A549 (cell line): ENCODE results near the gene LRAT. TPM values are rescaled to one million over a fixed set of nuclear protein-coding genes. Genes with fewer than 3 reads are reported as not detected.

Source experiments
- ATAC-seq, 2 experiments: fragments of 200-7000 bp in 1 of 2; fragments of >200 bp in 1 of 2; cut with Nextera tagmentation in 1 of 2; cut with Tn5 transposase in 1 of 2; 3 replicates each; pipeline versions ENCODE4 v1.8.0 to v1.9.1; 2018 to 2020; ENCODE audit warnings: mild to moderate bottlenecking in 1 of 2, moderate library complexity in 1 of 2
- CTCF ChIA-PET: fragments of 300-600 bp; sonication (Branson Sonifier 250); formaldehyde crosslinking; extraction: SDS; loops from one replicate; lab custom pipeline; 2021; ENCODE audit warnings: antibody characterized with exemption, inconsistent platforms; lab: Yijun Ruan, JAX
- POLR2A ChIA-PET: fragments of 350-600 bp; formaldehyde crosslinking; extraction: SDS; loops from one replicate; lab custom pipeline; 2021; ENCODE audit warnings: antibody characterized with exemption, inconsistent platforms; lab: Yijun Ruan, JAX
- DNase-seq, 2 experiments: peaks; one replicate each; pipeline versions ENCODE4 v3.0.0 to v3.0.0-alpha.2; 2011 to 2016; ENCODE audit warnings: low read depth in 1 of 2, low spot score in 1 of 2
- FAIRE-seq: peaks from 2 replicates; lab custom pipeline; 2011; peaks lifted over from hg19 to GRCh38; lab: Jason Lieb, UNC
- H3K27ac ChIP-seq, 2 experiments: fragments of >200 bp; sonication (Bioruptor Twin); formaldehyde crosslinking; 3 replicates each; pipeline ENCODE4 v1.5.1; 2016 to 2017
- H3K4me1 ChIP-seq: fragments of >200 bp; sonication (Bioruptor Twin); formaldehyde crosslinking; 3 replicates; pipeline ENCODE4 v1.6.1; 2016
- H3K4me2 ChIP-seq: fragments of >200 bp; sonication (Bioruptor Twin); formaldehyde crosslinking; 3 replicates; pipeline ENCODE4 v1.6.1; 2016
- H3K4me3 ChIP-seq: fragments of >200 bp; sonication (Bioruptor Twin); formaldehyde crosslinking; 3 replicates; pipeline ENCODE4 v1.5.1; 2016
- H3K9me3 ChIP-seq: fragments of >200 bp; sonication (Bioruptor Twin); formaldehyde crosslinking; 3 replicates; pipeline ENCODE4 v1.6.1; 2016
- ATOH8 ChIP-seq: fragments of 250-450 bp; sonication (Bioruptor Pico); IDR thresholded peaks from 2 replicates; pipeline ENCODE4 v1.5.0; 2020; ENCODE audit warnings: low read depth, mild to moderate bottlenecking, moderate library complexity
- BHLHE40 ChIP-seq: IDR thresholded peaks from 2 replicates; pipeline ENCODE4 v1.6.1; 2012; ENCODE audit warnings: low read depth, low read length, inconsistent platforms
- CBX2 ChIP-seq: fragments of 200-600 bp; sonication (generic); IDR thresholded peaks from 2 replicates; pipeline ENCODE4 v1.6.1; 2016; ENCODE audit warnings: low read depth, mild to moderate bottlenecking, borderline replicate concordance
- CEBPB ChIP-seq, 2 experiments: fragments of >200 bp in 1 of 2; sonication (Bioruptor Twin) in 1 of 2; formaldehyde crosslinking in 1 of 2; IDR thresholded peaks; 2 replicates each; pipeline ENCODE4 v1.6.1; 2012 to 2016
- CHD2 ChIP-seq: fragments of 150-350 bp; IDR thresholded peaks from 2 replicates; pipeline ENCODE4 v1.6.1; 2014; ENCODE audit warnings: low read length; ENCODE audit not compliant: partially characterized antibody
- CTCF ChIP-seq: fragments of >200 bp; sonication (Bioruptor Twin); formaldehyde crosslinking; IDR thresholded peaks from 3 replicates; pipeline ENCODE4 v1.5.1; 2016
- EP300 ChIP-seq, 2 experiments: fragments of >200 bp; sonication (Bioruptor Twin); formaldehyde crosslinking; IDR thresholded peaks; 2 replicates in 1 of 2; 3 replicates in 1 of 2; pipeline ENCODE4 v1.6.1; 2016 to 2017
- FOSB ChIP-seq: fragments of 250-450 bp; sonication (Bioruptor Pico); IDR thresholded peaks from 2 replicates; pipeline ENCODE4 v1.5.0; 2020; ENCODE audit warnings: mild to moderate bottlenecking, moderate library complexity
- FOSL2 ChIP-seq, 2 experiments: fragments of 450-650 bp in 1 of 2; fragments of >200 bp in 1 of 2; sonication (Bioruptor Twin) in 1 of 2; formaldehyde crosslinking; IDR thresholded peaks; 2 replicates each; pipeline versions ENCODE4 v1.5.0 to v1.6.1; 2016 to 2020; ENCODE audit warnings: mild to moderate bottlenecking in 1 of 2, moderate library complexity in 1 of 2
- FOXS1 ChIP-seq: fragments of 250-450 bp; sonication (Bioruptor Pico); IDR thresholded peaks from 2 replicates; pipeline ENCODE4 v1.5.0; 2020; ENCODE audit warnings: mild to moderate bottlenecking, moderate library complexity
- GATA3 ChIP-seq: IDR thresholded peaks from 2 replicates; pipeline ENCODE4 v1.6.1; 2012; ENCODE audit warnings: borderline replicate concordance
- HES2 ChIP-seq: fragments of >200 bp; sonication (Bioruptor Twin); formaldehyde crosslinking; IDR thresholded peaks from 2 replicates; pipeline ENCODE4 v1.6.1; 2016
- HMGXB4 ChIP-seq: fragments of 250-450 bp; sonication (Bioruptor Pico); IDR thresholded peaks from 2 replicates; pipeline ENCODE4 v1.5.0; 2021; ENCODE audit warnings: mild to moderate bottlenecking, moderate library complexity, borderline replicate concordance
- HOXB13 ChIP-seq: fragments of 250-450 bp; sonication (Bioruptor Pico); IDR thresholded peaks from 2 replicates; pipeline ENCODE4 v1.5.0; 2020; ENCODE audit warnings: low read depth, mild to moderate bottlenecking, moderate library complexity
- JUN ChIP-seq, 2 experiments: fragments of >200 bp; sonication (Bioruptor Twin); formaldehyde crosslinking; IDR thresholded peaks; 2 replicates in 1 of 2; 3 replicates in 1 of 2; pipeline ENCODE4 v1.6.1; 2016 to 2017
- JUNB ChIP-seq: fragments of >200 bp; sonication (Bioruptor Twin); formaldehyde crosslinking; IDR thresholded peaks from 2 replicates; pipeline ENCODE4 v1.6.1; 2016
- MAFK ChIP-seq: fragments of 450-650 bp; IDR thresholded peaks from 2 replicates; pipeline ENCODE4 v1.6.1; 2014; ENCODE audit not compliant: partially characterized antibody
- NFE2L2 ChIP-seq: fragments of 150-350 bp; conservative IDR thresholded peaks from 2 replicates; pipeline ENCODE4 v1.6.1; 2014; ENCODE audit warnings: low read length
- PBX3 ChIP-seq: IDR thresholded peaks from 2 replicates; pipeline ENCODE4 v1.6.1; 2012
- PHF8 ChIP-seq: fragments of 200-600 bp; sonication (generic); IDR thresholded peaks from 2 replicates; pipeline ENCODE4 v1.6.1; 2016; ENCODE audit warnings: low read depth, mild to moderate bottlenecking, antibody characterized with exemption, moderate library complexity, borderline replicate concordance
- POLR2A ChIP-seq: IDR thresholded peaks from 2 replicates; pipeline ENCODE4 v1.6.1; 2012; ENCODE audit warnings: mild to moderate bottlenecking, low read length
- RCOR1 ChIP-seq: fragments of 150-350 bp; IDR thresholded peaks from 2 replicates; pipeline ENCODE4 v1.6.1; 2014; ENCODE audit warnings: antibody characterized with exemption, low read length, low read depth
- RNF2 ChIP-seq: fragments of 200-600 bp; sonication (generic); IDR thresholded peaks from 2 replicates; pipeline ENCODE4 v1.6.1; 2016; ENCODE audit warnings: low read depth, mild to moderate bottlenecking, antibody characterized with exemption, moderate library complexity, borderline replicate concordance
- TFCP2L1 ChIP-seq: fragments of 250-450 bp; sonication (Bioruptor Pico); IDR thresholded peaks from 2 replicates; pipeline ENCODE4 v1.5.0; 2021; ENCODE audit warnings: mild to moderate bottlenecking
- ZC3H11A ChIP-seq: fragments of 450-650 bp; IDR thresholded peaks from 2 replicates; pipeline ENCODE4 v1.6.1; 2014; ENCODE audit warnings: antibody characterized with exemption, mild to moderate bottlenecking
- ZNF302 ChIP-seq: fragments of 250-450 bp; sonication (Bioruptor Pico); IDR thresholded peaks from 2 replicates; pipeline ENCODE4 v1.9.0; 2021; ENCODE audit warnings: inconsistent platforms, mild to moderate bottlenecking, moderate library complexity
- ZSCAN20 ChIP-seq: fragments of 250-450 bp; sonication (Bioruptor Pico); IDR thresholded peaks from 2 replicates; pipeline ENCODE4 v1.8.0; 2022; ENCODE audit warnings: mild to moderate bottlenecking, moderate library complexity
- WGBS: methylation state at CpG from one replicate; pipeline ENCODE4 v1.1.6; 2017; ENCODE audit errors: missing lambda C conversion rate; 5-methylcytosine and 5-hydroxymethylcytosine counted together
- polyA plus RNA-seq, 4 experiments: library from polyadenylated mRNA; depleted of rRNA in 3 of 4; stranded (reverse); fragments of >200 nt; fragmentation: RNase III in 1 of 4; extraction: RNeasy Plus Mini Kit Qiagen cat#74134 plus additional on column Dnase treatment in 1 of 4; gene quantifications; 2 replicates in 3 of 4; 3 replicates in 1 of 4; pipeline ENCODE4 v1.2.3, GENCODE V29; 2011 to 2017

Gene LRAT
- polyA plus RNA-seq, 2 of the 4 experiments (the other 2 are of a cell fraction): 0.08 to 0.27 TPM

- Histone ChIP-seq H3K4me3 (no peak overlapping the region), H3K4me1 (no peaks in the 10 kb centered on the region), H3K9me3 (no peaks in the 10 kb centered on the region), H3K4me2 (no peak overlapping the region), H3K27ac (no peak overlapping the region)
- FAIRE-seq (no peak), DNase-seq (no peak), ATAC-seq (no peak)
- 31% methylated on average over 4 of the region's 4 CpGs for WGBS
- ChIA-PET POLR2A (no interaction called here), CTCF (no interaction called here)
- TF ChIP-seq BHLHE40 (no peak), CTCF (no peak), ZSCAN20 (CRISPR knock-in tag) (no peak), JUN (IDR thresholded peaks at IDR 0.05) (no peak), JUNB (no peak), CBX2 (no peak), RCOR1 (no peak), POLR2A (no peak), RNF2 (no peak), CHD2 (no peak), ATOH8 (no peak), FOSB (CRISPR knock-in tag) (no peak), HOXB13 (CRISPR knock-in tag) (no peak), NFE2L2 (no peak), GATA3 (no peak), CEBPB (IDR thresholded peaks at IDR 0.05) (no peak), MAFK (no peak)
These were observed 11.1 kb upstream of the LRAT start for GRCh38 chr4:154732669-154733068.

- CTCF ChIA-PET: no interaction called here
- WGBS: 50% methylated on average over 1 of the region's 1 CpG
These were observed 7.0 kb upstream of the LRAT start for GRCh38 chr4:154736770-154737169.

More at GRCh38 chr4:154736770-154737169, 7.0 kb upstream of the LRAT start:
- POLR2A ChIA-PET: no interaction called here
- no peak overlapping the region for H3K27ac ChIP-seq
- no peak for DNase-seq
- FAIRE-seq: no peak
- H3K9me3 ChIP-seq: no peaks in the 10 kb centered on the region
- H3K4me3 ChIP-seq: no peak overlapping the region
- H3K4me1 ChIP-seq: no peaks in the 10 kb centered on the region
- TF ChIP-seq ZC3H11A (no peak), ZNF302 (CRISPR knock-in tag) (no peak), PBX3 (no peak), EP300 (IDR thresholded peaks at IDR 0.05) (no peak), HMGXB4 (CRISPR knock-in tag) (no peak), TFCP2L1 (CRISPR knock-in tag) (no peak), FOSB (CRISPR knock-in tag) (no peak), HES2 (no peak), RCOR1 (no peak), FOSL2 (IDR thresholded peaks at IDR 0.05) (no peak), FOSL2 (CRISPR knock-in tag; IDR thresholded peaks at IDR 0.05) (no peak), PHF8 (no peak), FOXS1 (CRISPR knock-in tag) (no peak)
- TF ChIP-seq, all 56 proteins: peak for 0
- H3K4me2 ChIP-seq: no peak overlapping the region
- no peak for ATAC-seq
